ENCODE results near the gene RAPGEF5.

GRCh38 chr7:22301790-22302189 is 55.2 kb downstream of the RAPGEF5 start:
- TF ChIP-seq CTCF (IDR thresholded peaks at IDR 0.05 in 4 of 5, conservative IDR thresholded peaks at IDR 0.05 in 1 of 5) (no peak), POLR2A (IDR thresholded peaks at IDR 0.05) (no peak)

Measured in gastrocnemius medialis (tissue), 4 donors.